ENCODE measurements around the gene ITPR1. TPM values are rescaled to one million over a fixed set of nuclear protein-coding genes. Genes with fewer than 3 reads are reported as not detected.
A peak's percentile ranks its signal among the peaks of the same experiment; 100 is the strongest.

The ITPR1 gene
- total RNA-seq, 1 experiment from 2014 or later = 3.6 TPM

GRCh38 chr3:4824926-4825325, 331.8 kb downstream of the ITPR1 start:
- no peak for DNase-seq (ENCODE audit: low spot score)

- DNase-seq (ENCODE audit: low spot score) = no peak
Measured at GRCh38 chr3:4825436-4826236, 332.5 kb downstream of the ITPR1 start.

- peak; percentile 19 for DNase-seq (ENCODE audit: low spot score)
Measured at GRCh38 chr3:4826237-4827100, 333.3 kb downstream of the ITPR1 start.

- DNase-seq (ENCODE audit: low spot score) = no peak
Measured at GRCh38 chr3:4827767-4828166, 334.6 kb downstream of the ITPR1 start.

- DNase-seq (ENCODE audit: low spot score) = no peak
Measured at GRCh38 chr3:4828279-4829030, 335.3 kb downstream of the ITPR1 start.

- no peak for DNase-seq (ENCODE audit: low spot score)
Measured at GRCh38 chr3:4829031-4829394, 335.9 kb downstream of the ITPR1 start.

GRCh38 chr3:4830586-4830914, 337.4 kb downstream of the ITPR1 start:
- no peak for DNase-seq (ENCODE audit: low spot score)

GRCh38 chr3:4831580-4831950, 338.4 kb downstream of the ITPR1 start:
- no peak for DNase-seq (ENCODE audit: low spot score)

GRCh38 chr3:4833471-4833870, 340.3 kb downstream of the ITPR1 start:
- DNase-seq (ENCODE audit: low spot score) = no peak

GRCh38 chr3:4834403-4834866, 341.3 kb downstream of the ITPR1 start:
- no peak for DNase-seq (ENCODE audit: low spot score)

- DNase-seq (ENCODE audit: low spot score) = no peak
Measured at GRCh38 chr3:4835616-4836043, 342.5 kb downstream of the ITPR1 start.

- DNase-seq (ENCODE audit: low spot score) = no peak
Measured at GRCh38 chr3:4836516-4836915, 343.4 kb downstream of the ITPR1 start.

GRCh38 chr3:4837374-4837930, 344.3 kb downstream of the ITPR1 start:
- no peak for DNase-seq (ENCODE audit: low spot score)

- DNase-seq (ENCODE audit: low spot score) = no peak
Measured at GRCh38 chr3:4838621-4839022, 345.5 kb downstream of the ITPR1 start.

- DNase-seq (ENCODE audit: low spot score) = no peak
Measured at GRCh38 chr3:4839278-4839677, 346.1 kb downstream of the ITPR1 start.

GRCh38 chr3:4841225-4841624, 348.1 kb downstream of the ITPR1 start:
- DNase-seq (ENCODE audit: low spot score) = no peak

- no peak for DNase-seq (ENCODE audit: low spot score)
Measured at GRCh38 chr3:4841776-4842440, 348.8 kb downstream of the ITPR1 start.

- no peak for DNase-seq (ENCODE audit: low spot score)
Measured at GRCh38 chr3:4843619-4844018, 350.5 kb downstream of the ITPR1 start.

- DNase-seq (ENCODE audit: low spot score) = no peak
Measured at GRCh38 chr3:4845882-4846281, 352.7 kb downstream of the ITPR1 start.

- DNase-seq (ENCODE audit: low spot score) = no peak
Measured at GRCh38 chr3:4846543-4846942, 353.4 kb downstream of the ITPR1 start.

GRCh38 chr3:4848176-4848825, 355.2 kb downstream of the ITPR1 start:
- no peak for DNase-seq (ENCODE audit: low spot score)

Data from HT-29 (cell line).